ENCODE measurements around the gene SNX21. TPM values are rescaled to one million over a fixed set of nuclear protein-coding genes. Genes with fewer than 3 reads are reported as not detected.

The SNX21 gene
- total RNA-seq, 2 experiments from 2014 or later = 0.49 to 0.79 TPM

DNA sequence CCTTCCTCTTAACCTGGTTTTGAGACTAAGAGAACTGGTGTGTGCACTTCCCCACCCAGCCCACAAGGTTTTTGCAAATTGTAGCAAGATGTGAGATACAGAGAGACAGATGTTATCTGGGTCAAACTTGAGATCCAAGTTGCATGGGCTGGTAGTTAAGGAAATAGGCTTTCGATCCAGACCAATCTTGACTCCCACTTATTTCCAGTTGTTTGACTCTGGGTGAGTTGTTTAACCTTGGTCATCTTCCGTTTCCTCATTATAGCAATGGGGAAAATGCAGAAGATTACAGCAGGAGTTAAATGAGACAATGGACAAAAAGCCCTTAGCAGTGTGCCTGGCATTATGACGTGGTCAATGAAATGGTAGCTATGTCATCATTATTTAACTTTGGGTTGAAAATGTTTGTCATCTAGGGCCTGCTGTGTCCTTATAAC lies 1.7 kb downstream of the SNX21 start:
- no peaks in the 10 kb centered on the region for H4K20me1 ChIP-seq (ENCODE audit: insufficient read depth, low read length)
- TF ChIP-seq, protein P1, sequence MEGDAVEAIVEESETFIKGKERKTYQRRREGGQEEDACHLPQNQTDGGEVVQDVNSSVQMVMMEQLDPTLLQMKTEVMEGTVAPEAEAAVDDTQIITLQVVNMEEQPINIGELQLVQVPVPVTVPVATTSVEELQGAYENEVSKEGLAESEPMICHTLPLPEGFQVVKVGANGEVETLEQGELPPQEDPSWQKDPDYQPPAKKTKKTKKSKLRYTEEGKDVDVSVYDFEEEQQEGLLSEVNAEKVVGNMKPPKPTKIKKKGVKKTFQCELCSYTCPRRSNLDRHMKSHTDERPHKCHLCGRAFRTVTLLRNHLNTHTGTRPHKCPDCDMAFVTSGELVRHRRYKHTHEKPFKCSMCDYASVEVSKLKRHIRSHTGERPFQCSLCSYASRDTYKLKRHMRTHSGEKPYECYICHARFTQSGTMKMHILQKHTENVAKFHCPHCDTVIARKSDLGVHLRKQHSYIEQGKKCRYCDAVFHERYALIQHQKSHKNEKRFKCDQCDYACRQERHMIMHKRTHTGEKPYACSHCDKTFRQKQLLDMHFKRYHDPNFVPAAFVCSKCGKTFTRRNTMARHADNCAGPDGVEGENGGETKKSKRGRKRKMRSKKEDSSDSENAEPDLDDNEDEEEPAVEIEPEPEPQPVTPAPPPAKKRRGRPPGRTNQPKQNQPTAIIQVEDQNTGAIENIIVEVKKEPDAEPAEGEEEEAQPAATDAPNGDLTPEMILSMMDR (conservative IDR thresholded peaks at IDR 0.05; ENCODE audit: low read length) = no peak
- TF ChIP-seq EZH2phosphoT487 (IDR thresholded peaks at IDR 0.05; ENCODE audit: borderline replicate concordance, low read depth, low read length) = no peak
- no peak overlapping the region for H3K4me3 ChIP-seq (ENCODE audit: low read depth, low read length, poor library complexity, severe bottlenecking)
- no peak overlapping the region for H2AFZ ChIP-seq (ENCODE audit: low read length)
- POLR2A ChIA-PET = interaction anchor here (0.6 kb wide), 1 partner anchor 107 kb away, joined by 3 read pairs; no protein-coding TSS in a partner anchor
- H3K36me3 ChIP-seq (ENCODE audit: insufficient read depth, low read length) = no peaks in the 10 kb centered on the region
- H3K27ac ChIP-seq (ENCODE audit: low read depth, low read length, poor library complexity, severe bottlenecking) = no peak overlapping the region
- CTCF ChIA-PET (ENCODE audit: unreplicated experiment) = no interaction called here
- intact Hi-C loops (cut with micrococcal nuclease; ENCODE audit: unreplicated experiment) = no loop called here
- H3K9me3 ChIP-seq (ENCODE audit: low read length) = no peaks in the 10 kb centered on the region
- H3K4me1 ChIP-seq (ENCODE audit: insufficient read depth, low read length, poor library complexity, severe bottlenecking) = peaks cover 7% of the 10 kb centered on the region
- no TSS peak for BruUV-seq (replicated peaks)
- no peak overlapping the region for H3K4me2 ChIP-seq (ENCODE audit: low read length)
- no peak for DNase-seq (ENCODE audit: low spot score)
- no peaks in the 10 kb centered on the region for H3K9me2 ChIP-seq (ENCODE audit: insufficient read depth, low read length)
- no peaks in the 10 kb centered on the region for H3K79me2 ChIP-seq (ENCODE audit: insufficient read depth, low read depth, low read length)

- Histone ChIP-seq H3K27ac (ENCODE audit: low read depth, low read length, poor library complexity, severe bottlenecking) (no peak overlapping the region), H3K4me1 (ENCODE audit: insufficient read depth, low read length, poor library complexity, severe bottlenecking) (peaks cover 7% of the 10 kb centered on the region), H2AFZ (ENCODE audit: low read length) (no peak overlapping the region), H3K36me3 (ENCODE audit: insufficient read depth, low read length) (no peaks in the 10 kb centered on the region), H4K20me1 (ENCODE audit: insufficient read depth, low read length) (no peaks in the 10 kb centered on the region), H3K9me2 (ENCODE audit: insufficient read depth, low read length) (no peaks in the 10 kb centered on the region), H3K79me2 (ENCODE audit: insufficient read depth, low read depth, low read length) (no peaks in the 10 kb centered on the region), H3K4me3 (ENCODE audit: low read depth, low read length, poor library complexity, severe bottlenecking) (no peak overlapping the region), H3K9me3 (ENCODE audit: low read length) (no peaks in the 10 kb centered on the region), H3K4me2 (ENCODE audit: low read length) (no peak overlapping the region)
- no peak for DNase-seq (ENCODE audit: low spot score)
- no peak for TF ChIP-seq EZH2phosphoT487 (IDR thresholded peaks at IDR 0.05; ENCODE audit: borderline replicate concordance, low read depth, low read length)
- TF ChIP-seq, protein P1 (conservative IDR thresholded peaks at IDR 0.05; ENCODE audit: low read length) = no peak
- POLR2A ChIA-PET = interaction anchor here (0.6 kb wide), 1 partner anchor 106 kb away, joined by 3 read pairs; no protein-coding TSS in a partner anchor
- no TSS peak for BruUV-seq (replicated peaks)
- intact Hi-C loops (cut with micrococcal nuclease; ENCODE audit: unreplicated experiment) = no loop called here
- CTCF ChIA-PET (ENCODE audit: unreplicated experiment) = no interaction called here
Observed at GRCh38 chr20:45835825-45836224, 2.2 kb downstream of the SNX21 start.

DNA sequence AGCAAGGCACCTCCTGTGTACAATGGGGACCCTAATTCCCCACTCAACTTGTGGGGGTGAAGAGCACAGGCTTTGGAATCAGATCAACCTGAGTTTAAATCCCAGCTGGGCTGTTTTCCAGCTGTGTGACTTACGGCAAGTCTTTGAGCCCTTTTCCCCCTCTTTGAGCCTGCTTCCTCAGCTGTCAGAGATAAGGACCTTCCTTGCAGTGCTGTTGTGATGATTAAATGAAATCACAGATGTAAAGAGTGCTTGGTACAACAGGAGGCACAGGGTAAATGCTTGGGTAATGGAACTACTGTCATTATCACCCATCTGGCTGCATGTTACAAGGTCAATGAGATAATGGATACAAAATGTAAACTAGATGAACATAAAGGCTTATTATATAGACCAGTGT lies 3.2 kb downstream of the SNX21 start:
- TF ChIP-seq, protein P1 (conservative IDR thresholded peaks at IDR 0.05; ENCODE audit: low read length) = no peak
- no peak for TF ChIP-seq EZH2phosphoT487 (IDR thresholded peaks at IDR 0.05; ENCODE audit: borderline replicate concordance, low read depth, low read length)
- Histone ChIP-seq H3K27ac (ENCODE audit: low read depth, low read length, poor library complexity, severe bottlenecking) (no peak overlapping the region), H4K20me1 (ENCODE audit: insufficient read depth, low read length) (no peaks in the 10 kb centered on the region), H3K4me3 (ENCODE audit: low read depth, low read length, poor library complexity, severe bottlenecking) (no peak overlapping the region), H3K79me2 (ENCODE audit: insufficient read depth, low read depth, low read length) (no peaks in the 10 kb centered on the region), H2AFZ (ENCODE audit: low read length) (no peak overlapping the region), H3K4me1 (ENCODE audit: insufficient read depth, low read length, poor library complexity, severe bottlenecking) (peaks cover 13% of the 10 kb centered on the region), H3K36me3 (ENCODE audit: insufficient read depth, low read length) (no peaks in the 10 kb centered on the region), H3K9me3 (ENCODE audit: low read length) (no peaks in the 10 kb centered on the region), H3K4me2 (ENCODE audit: low read length) (no peak overlapping the region), H3K9me2 (ENCODE audit: insufficient read depth, low read length) (no peaks in the 10 kb centered on the region)
- BruUV-seq (replicated peaks) = no TSS peak
- intact Hi-C loops (cut with micrococcal nuclease; ENCODE audit: unreplicated experiment) = no loop called here
- CTCF ChIA-PET (ENCODE audit: unreplicated experiment) = no interaction called here
- POLR2A ChIA-PET = interaction anchor here (0.6 kb wide), 1 partner anchor 1732 kb away, joined by 3 read pairs; no protein-coding TSS in a partner anchor
- no peak for DNase-seq (ENCODE audit: low spot score)

All from OCI-LY7 (cell line).